K562 (cell line): ENCODE data around the gene SFSWAP. TPM values are rescaled to one million over a fixed set of nuclear protein-coding genes. Genes with fewer than 3 reads are reported as not detected.

Source experiments
- C11orf30 ChIP-seq: fragments of 450-650 bp; IDR thresholded peaks from 2 replicates; pipeline ENCODE4 v1.6.1; 2016; ENCODE audit warnings: low read depth, mild to moderate bottlenecking
- CBFB ChIP-seq: sonication (generic); formaldehyde crosslinking; IDR thresholded peaks from 2 replicates; pipeline ENCODE4 v1.4.0; 2020; ENCODE audit warnings: mild to moderate bottlenecking, missing genetic modification reagents
- RNF219 ChIP-seq: fragments of 250-450 bp; sonication (Bioruptor Pico); IDR thresholded peaks from 2 replicates; pipeline ENCODE4 v1.5.0; 2022; ENCODE audit warnings: mild to moderate bottlenecking
- TAF1 ChIP-seq: IDR thresholded peaks from 2 replicates; pipeline ENCODE4 v1.6.1; 2011; ENCODE audit warnings: mild to moderate bottlenecking, low read length, moderate library complexity; ENCODE audit not compliant: insufficient read depth, control insufficient read depth, severe bottlenecking; ENCODE audit errors: extremely low read depth
- THRA ChIP-seq: fragments of 450-650 bp; IDR thresholded peaks from 2 replicates; pipeline ENCODE4 v1.6.1; 2017; ENCODE audit warnings: mild to moderate bottlenecking, moderate library complexity
- ZMIZ1 ChIP-seq, 2 experiments: fragments of 150-350 bp in 1 of 2; IDR thresholded peaks; 2 replicates each; pipeline ENCODE4 v1.6.1; 2012 to 2016; ENCODE audit warnings: low read depth in 2 of 2, low read length in 2 of 2, mild to moderate bottlenecking in 1 of 2, moderate library complexity in 1 of 2
- ZNF224 ChIP-seq: sonication (generic); formaldehyde crosslinking; IDR thresholded peaks from 2 replicates; pipeline ENCODE4 v1.8.0; 2022; ENCODE audit warnings: mild to moderate bottlenecking, missing genetic modification reagents
- ZNF407 ChIP-seq: fragments of 450-650 bp; IDR thresholded peaks from 2 replicates; pipeline ENCODE4 v1.6.1; 2016; ENCODE audit warnings: low read depth
- polyA plus RNA-seq, 8 experiments: library from polyadenylated mRNA; depleted of rRNA in 4 of 8; stranded (reverse) in 5 of 8; unstranded in 3 of 8; fragments of >200 nt; fragmentation: Nextera tagmentation in 2 of 8; fragmentation: Illumina TruSeq in 1 of 8; extraction: Ambion mirVana in 2 of 8; extraction: Trizol in 1 of 8; gene quantifications; 2 replicates each; pipeline versions ENCODE4 v1.2.1 to v1.2.3, GENCODE V29; 2011 to 2014; ENCODE audit warnings: inconsistent platforms in 1 of 8, missing spikeins in 1 of 8
- total RNA-seq, 7 experiments: library from RNA; depleted of rRNA in 6 of 7; stranded (reverse); fragments of >200 nt in 6 of 7; fragmentation: Illumina TruSeq in 2 of 7; extraction: Trizol in 2 of 7; gene quantifications; 2 replicates each; pipeline versions ENCODE4 v1.2.1 to v1.2.3, GENCODE V29; 2011 to 2021; ENCODE audit warnings: low replicate concordance in 1 of 7

SFSWAP gene
- total and polyA plus RNA-seq, 9 of the 15 experiments (the other 6 are each of a cell fraction or from before 2014, with no cell fraction given): 2.4 to 60.4 (median 32.6) TPM

GRCh38 chr12:131710464-131711457 is at the start of gene SFSWAP (continued):
- TF ChIP-seq THRA: no peak
- TF ChIP-seq ZNF224 (CRISPR knock-in tag): 0 out of 2 replicates have a peak, but pooled peaks have one; percentile 49
- peak in 1 of 2 experiments; percentile 21; a peak in 1 of 4 replicates for TF ChIP-seq ZMIZ1 (IDR thresholded peaks at IDR 0.05; ENCODE audit: low read depth in 2 of 2, low read length in 2 of 2)
- TF ChIP-seq ZNF407: no peak
- no peak; the same call in 1 of the 2 replicates for TF ChIP-seq CBFB
- TF ChIP-seq RNF219: no peak
- TF ChIP-seq C11orf30: peak; percentile 100
- peak; percentile 92 for TF ChIP-seq TAF1
